Ovary (tissue), 9 donors: ENCODE measurements around the gene LYST. TPM values are rescaled to one million over a fixed set of nuclear protein-coding genes. Genes with fewer than 3 reads are reported as not detected.

Experiments
- DNase-seq, 5 donors: peaks; one replicate each; pipeline ENCODE4 v3.0.0-alpha.2; 2019 to 2020
- H3K27ac ChIP-seq, 2 donors: fragments of 200-600 bp; one replicate each; pipeline versions ENCODE4 v1.5.1 to v1.8.0; 2019 to 2022
- H3K27me3 ChIP-seq: fragments of 200-600 bp; one replicate; pipeline ENCODE4 v1.8.0; 2022
- H3K36me3 ChIP-seq: fragments of 200-600 bp; sonication (generic); one replicate; pipeline ENCODE4 v1.5.1; 2019
- H3K4me1 ChIP-seq: one replicate; pipeline ENCODE4 v1.8.1; 2013; ENCODE audit warnings: mild to moderate bottlenecking, moderate library complexity; ENCODE audit not compliant: insufficient read depth
- H3K4me3 ChIP-seq: fragments of 200-600 bp; sonication (generic); one replicate; pipeline ENCODE4 v1.5.1; 2017
- H3K9me3 ChIP-seq, 2 donors: fragments of 200-600 bp in 1 of 2; sonication (generic) in 1 of 2; one replicate each; pipeline versions ENCODE4 v1.5.1 to v1.8.1; 2013 to 2019; ENCODE audit warnings: mild to moderate bottlenecking in 1 of 2, moderate library complexity in 1 of 2
- EP300 ChIP-seq: sonication (generic); formaldehyde crosslinking; IDR thresholded peaks from one replicate; pipeline ENCODE4 v1.6.1; 2017; ENCODE audit warnings: antibody characterized with exemption
- POLR2A ChIP-seq: fragments of 450-650 bp; IDR thresholded peaks from one replicate; pipeline ENCODE4 v1.6.1; 2017; ENCODE audit warnings: antibody characterized with exemption, mild to moderate bottlenecking, moderate library complexity
- WGBS, 3 donors: extraction: QIAGEN DNeasy Blood & Tissue Kit in 1 of 3; methylation state at CpG; one replicate each; pipeline versions ENCODE4 v1.1.5 to v1.1.7; 2013 to 2017; 5-methylcytosine and 5-hydroxymethylcytosine counted together
- intact Hi-C, 4 donors: fragments of 100-400 bp; cut with DNase I; formaldehyde crosslinking; loops; one replicate each; pipeline versions ENCODE4 v1.11.0 to v1.15.1; 2022 to 2023
- polyA plus RNA-seq, 2 donors: library from polyadenylated mRNA; stranded (reverse); fragments of 200-250 nt in 1 of 2; fragments of 350-450 nt in 1 of 2; fragmentation: Illumina TruSeq in 1 of 2; extraction: RNeasy Lipid Tissue Mini Kit (QIAGEN cat#74804) in 1 of 2; gene quantifications; one replicate each; pipeline ENCODE4 v1.2.3, GENCODE V29; 2013 to 2014
- total RNA-seq, 7 donors: library from RNA; depleted of rRNA in 2 of 7; stranded (reverse); fragments of >200 nt in 2 of 7; fragmentation: NEBNext Ultra II Directional in 3 of 7; extraction: Animal tissue kit (Norgen Biotek cat#: 25700) in 3 of 7; gene quantifications; one replicate each; pipeline versions ENCODE4 v1.1.0 to v1.2.4, GENCODE V29; 2016 to 2023
- TF ChIP-seq, protein P1 (sequence below), 3 donors: fragments of 450-650 bp in 2 of 3; fragments of 200-600 bp in 1 of 3; IDR thresholded peaks; one replicate each; pipeline versions ENCODE4 v1.5.1 to v1.8.0; 2016 to 2022; ENCODE audit warnings: antibody characterized with exemption in 3 of 3, mild to moderate bottlenecking in 1 of 3
- donor health status: DM: no; HTN: no; CAD: no; lungs with moderate emphysema.
- donor health status: DM: no; HTN: no; CAD: no.
- donor health status: Bipolar disorder and iron deficiency.
- donor health status: DM: yes; HTN: yes; CAD: no.
- donor health status: DM: no; HTN: no; CAD: no.
- donor health status: DM: yes; HTN: yes; CAD: no.

The LYST gene
- total and polyA plus RNA-seq, 9 donors: 6.8 to 29.2 (median 21.7) TPM

DNA sequence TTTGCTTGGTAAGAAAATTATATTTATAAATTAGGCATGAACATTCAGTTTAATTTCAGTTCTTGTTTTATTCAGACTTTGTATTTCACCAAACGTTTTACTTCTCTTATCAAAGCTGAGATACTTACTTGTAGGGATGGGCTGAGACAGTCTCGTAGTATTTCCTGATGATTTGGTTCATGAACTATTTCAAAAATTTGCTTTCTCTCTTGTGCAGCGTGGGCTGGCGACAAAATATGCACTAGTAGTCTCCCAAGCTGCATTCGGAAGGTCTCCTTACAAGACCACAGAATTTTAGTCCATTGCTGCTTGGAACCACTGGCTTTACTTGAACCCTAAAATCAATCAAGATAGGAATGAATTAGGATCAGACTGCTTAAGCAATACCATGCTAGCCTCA lies 125.4 kb downstream of the LYST start:
- WGBS, 3 donors: 6 to 16% (median 7%) methylated on average over 5 of the region's 5 CpGs
- TF ChIP-seq POLR2A: no peak
- TF ChIP-seq EP300: no peak
- TF ChIP-seq, protein P1, sequence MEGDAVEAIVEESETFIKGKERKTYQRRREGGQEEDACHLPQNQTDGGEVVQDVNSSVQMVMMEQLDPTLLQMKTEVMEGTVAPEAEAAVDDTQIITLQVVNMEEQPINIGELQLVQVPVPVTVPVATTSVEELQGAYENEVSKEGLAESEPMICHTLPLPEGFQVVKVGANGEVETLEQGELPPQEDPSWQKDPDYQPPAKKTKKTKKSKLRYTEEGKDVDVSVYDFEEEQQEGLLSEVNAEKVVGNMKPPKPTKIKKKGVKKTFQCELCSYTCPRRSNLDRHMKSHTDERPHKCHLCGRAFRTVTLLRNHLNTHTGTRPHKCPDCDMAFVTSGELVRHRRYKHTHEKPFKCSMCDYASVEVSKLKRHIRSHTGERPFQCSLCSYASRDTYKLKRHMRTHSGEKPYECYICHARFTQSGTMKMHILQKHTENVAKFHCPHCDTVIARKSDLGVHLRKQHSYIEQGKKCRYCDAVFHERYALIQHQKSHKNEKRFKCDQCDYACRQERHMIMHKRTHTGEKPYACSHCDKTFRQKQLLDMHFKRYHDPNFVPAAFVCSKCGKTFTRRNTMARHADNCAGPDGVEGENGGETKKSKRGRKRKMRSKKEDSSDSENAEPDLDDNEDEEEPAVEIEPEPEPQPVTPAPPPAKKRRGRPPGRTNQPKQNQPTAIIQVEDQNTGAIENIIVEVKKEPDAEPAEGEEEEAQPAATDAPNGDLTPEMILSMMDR (IDR thresholded peaks at IDR 0.05): no peak
- Histone ChIP-seq H3K4me3 (no peak overlapping the region), H3K4me1 (no peaks in the 10 kb centered on the region), H3K27me3 (no peaks in the 10 kb centered on the region), H3K36me3 (no peaks in the 10 kb centered on the region), H3K27ac (no peak overlapping the region), H3K9me3 (no peaks in the 10 kb centered on the region)
- DNase-seq: no peak
- intact Hi-C loops: no loop called here

- TF ChIP-seq POLR2A: no peak
- TF ChIP-seq EP300: no peak
- TF ChIP-seq, protein P1 (IDR thresholded peaks at IDR 0.05): no peak
- Histone ChIP-seq H3K9me3 (no peaks in the 10 kb centered on the region), H3K27me3 (no peaks in the 10 kb centered on the region), H3K36me3 (no peaks in the 10 kb centered on the region), H3K27ac (no peak overlapping the region), H3K4me1 (no peaks in the 10 kb centered on the region), H3K4me3 (no peak overlapping the region)
- no peak for DNase-seq
- 83 to 86% (median 85%) methylated on average over 6 of the region's 6 CpGs for WGBS, 3 donors
- intact Hi-C loops: no loop called here
Measured at GRCh38 chr1:235739631-235740030, 127.1 kb downstream of the LYST start.

GRCh38 chr1:235739124-235739523 lies 127.6 kb downstream of the LYST start:
- H3K36me3 ChIP-seq: no peaks in the 10 kb centered on the region
- 11 to 27% (median 11%) methylated on average over 1 of the region's 1 CpG for WGBS, 3 donors

GRCh38 chr1:235737751-235738150 lies 129.0 kb downstream of the LYST start:
- Histone ChIP-seq H3K27me3 (no peaks in the 10 kb centered on the region), H3K36me3 (no peaks in the 10 kb centered on the region), H3K4me3 (no peak overlapping the region), H3K9me3 (no peaks in the 10 kb centered on the region), H3K27ac (no peak overlapping the region), H3K4me1 (no peaks in the 10 kb centered on the region)
- intact Hi-C loops: no loop called here
- WGBS, 3 donors: 96 to 99% (median 98%) methylated on average over 13 of the region's 13 CpGs
- TF ChIP-seq POLR2A (no peak), EP300 (no peak)
- TF ChIP-seq, protein P1 (IDR thresholded peaks at IDR 0.05): no peak
- DNase-seq: no peak

More at GRCh38 chr1:235739124-235739523, 127.6 kb downstream of the LYST start:
- Histone ChIP-seq H3K27me3 (no peaks in the 10 kb centered on the region), H3K27ac (no peak overlapping the region), H3K4me3 (no peak overlapping the region), H3K4me1 (no peaks in the 10 kb centered on the region), H3K9me3 (no peaks in the 10 kb centered on the region)
- TF ChIP-seq, protein P1 (IDR thresholded peaks at IDR 0.05): no peak
- no peak for TF ChIP-seq EP300
- TF ChIP-seq POLR2A: no peak
- intact Hi-C loops: no loop called here
- DNase-seq: no peak

DNA sequence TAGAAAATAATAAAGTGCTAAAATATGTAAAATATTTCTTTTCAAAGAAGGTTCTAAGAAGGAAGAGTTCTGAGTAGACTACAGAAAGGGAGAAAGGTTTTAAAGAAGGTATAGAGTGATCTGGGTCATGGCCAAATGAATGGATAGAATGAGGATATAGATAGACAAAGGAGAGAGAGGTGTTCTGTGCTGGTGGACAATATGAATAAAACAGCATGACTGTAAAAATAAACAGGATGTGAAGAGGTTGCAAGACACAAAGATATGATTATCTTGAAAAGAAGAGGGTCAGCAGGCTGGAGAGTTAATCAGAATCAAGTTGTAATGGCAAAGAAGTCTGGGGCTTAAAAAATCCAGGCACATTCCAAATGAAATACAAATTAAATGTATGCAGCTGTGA lies 130.4 kb downstream of the LYST start:
- no peaks in the 10 kb centered on the region for H3K36me3 ChIP-seq
- TF ChIP-seq, protein P1 (IDR thresholded peaks at IDR 0.05): no peak
- TF ChIP-seq EP300: no peak
- no peak for TF ChIP-seq POLR2A
- H3K9me3 ChIP-seq: no peaks in the 10 kb centered on the region
- DNase-seq: no peak
- H3K4me1 ChIP-seq: no peaks in the 10 kb centered on the region
- no peak overlapping the region for H3K4me3 ChIP-seq
- no peaks in the 10 kb centered on the region for H3K27me3 ChIP-seq
- intact Hi-C loops: no loop called here
- H3K27ac ChIP-seq: no peak overlapping the region
